ENCODE measurements around the gene NOC2L. TPM values are rescaled to one million over a fixed set of nuclear protein-coding genes. Genes with fewer than 3 reads are reported as not detected.

The NOC2L gene
- total and polyA plus RNA-seq, 2 donors (not counting 1 experiment from before 2014, with no cell fraction given), result 34.1 to 61.1 TPM

- H3K79me2 ChIP-seq (ENCODE audit: control insufficient read depth, insufficient read depth, low read length), result no peaks in the 10 kb centered on the region
- no peaks in the 10 kb centered on the region for H3K9me3 ChIP-seq (ENCODE audit: control insufficient read depth, insufficient read depth, low read depth, low read length)
- H4K20me1 ChIP-seq (ENCODE audit: control insufficient read depth, extremely low read depth, insufficient read depth, low read length), result no peaks in the 10 kb centered on the region
- H3K36me3 ChIP-seq (ENCODE audit: control insufficient read depth, insufficient read depth, low read length), result peaks cover 46% of the 10 kb centered on the region
- no peak overlapping the region for H3K27ac ChIP-seq (ENCODE audit: insufficient read depth, low read length)
- peak in 1 of 2 donors; percentile 44 for DNase-seq (ENCODE audit: low read depth in 2 of 2)
- no peak overlapping the region for H3K9ac ChIP-seq (ENCODE audit: insufficient read depth, low read length)
- no peaks in the 10 kb centered on the region for H3K27me3 ChIP-seq (ENCODE audit: control insufficient read depth, insufficient read depth, low read length)
- H3K4me3 ChIP-seq (replicated peaks in 1 of 4; ENCODE audit: control extremely low read depth in 1 of 4, insufficient read depth in 1 of 4, low read depth in 3 of 4, low read length in 4 of 4), result no peak overlapping the region
- no peaks in the 10 kb centered on the region for H3K4me1 ChIP-seq (ENCODE audit: control insufficient read depth, extremely low read depth, insufficient read depth, low read length)
- H2AFZ ChIP-seq (ENCODE audit: low read length), result no peak overlapping the region
- TF ChIP-seq CTCF (conservative IDR thresholded peaks at IDR 0.05 in 1 of 2, IDR thresholded peaks at IDR 0.05 in 1 of 2; ENCODE audit: low read depth in 1 of 2, low read length in 2 of 2) (peak; percentile 29 to 55), EZH2 (IDR thresholded peaks at IDR 0.05; ENCODE audit: low read length, missing control alignments) (no peak)
- H3K4me2 ChIP-seq (ENCODE audit: extremely low read depth, insufficient read depth, low read length), result no peak overlapping the region
These were observed 7.7 kb downstream of the NOC2L start for GRCh38 chr1:951364-951763.

GRCh38 chr1:950881-951280 is 8.2 kb downstream of the NOC2L start:
- no peaks in the 10 kb centered on the region for H3K79me2 ChIP-seq (ENCODE audit: control insufficient read depth, insufficient read depth, low read length)

GRCh38 chr1:950268-950667 is 8.8 kb downstream of the NOC2L start:
- no peak overlapping the region for H3K27ac ChIP-seq (ENCODE audit: insufficient read depth, low read length)
- no peak overlapping the region for H3K4me3 ChIP-seq (replicated peaks in 1 of 4; ENCODE audit: control extremely low read depth in 1 of 4, insufficient read depth in 1 of 4, low read depth in 3 of 4, low read length in 4 of 4)
- TF ChIP-seq EZH2 (IDR thresholded peaks at IDR 0.05; ENCODE audit: low read length, missing control alignments), result no peak
- TF ChIP-seq CTCF (conservative IDR thresholded peaks at IDR 0.05 in 1 of 2, IDR thresholded peaks at IDR 0.05 in 1 of 2; ENCODE audit: low read depth in 1 of 2, low read length in 2 of 2), result no peak
- H3K4me1 ChIP-seq (ENCODE audit: control insufficient read depth, extremely low read depth, insufficient read depth, low read length), result no peaks in the 10 kb centered on the region
- H3K9me3 ChIP-seq (ENCODE audit: control insufficient read depth, insufficient read depth, low read depth, low read length), result no peaks in the 10 kb centered on the region
- H3K27me3 ChIP-seq (ENCODE audit: control insufficient read depth, insufficient read depth, low read length), result no peaks in the 10 kb centered on the region
- H3K36me3 ChIP-seq (ENCODE audit: control insufficient read depth, insufficient read depth, low read length), result peaks cover 49% of the 10 kb centered on the region
- DNase-seq (ENCODE audit: low read depth in 2 of 2), result no peak
- H3K79me2 ChIP-seq (ENCODE audit: control insufficient read depth, insufficient read depth, low read length), result no peaks in the 10 kb centered on the region
- no peak overlapping the region for H2AFZ ChIP-seq (ENCODE audit: low read length)
- no peak overlapping the region for H3K4me2 ChIP-seq (ENCODE audit: extremely low read depth, insufficient read depth, low read length)
- no peak overlapping the region for H3K9ac ChIP-seq (ENCODE audit: insufficient read depth, low read length)
- no peaks in the 10 kb centered on the region for H4K20me1 ChIP-seq (ENCODE audit: control insufficient read depth, extremely low read depth, insufficient read depth, low read length)

More at GRCh38 chr1:950881-951280, 8.2 kb downstream of the NOC2L start:
- DNase-seq (ENCODE audit: low read depth in 2 of 2), result no peak
- no peaks in the 10 kb centered on the region for H4K20me1 ChIP-seq (ENCODE audit: control insufficient read depth, extremely low read depth, insufficient read depth, low read length)
- TF ChIP-seq EZH2 (IDR thresholded peaks at IDR 0.05; ENCODE audit: low read length, missing control alignments) (no peak), CTCF (conservative IDR thresholded peaks at IDR 0.05 in 1 of 2, IDR thresholded peaks at IDR 0.05 in 1 of 2; ENCODE audit: low read depth in 1 of 2, low read length in 2 of 2) (no peak)
- no peaks in the 10 kb centered on the region for H3K27me3 ChIP-seq (ENCODE audit: control insufficient read depth, insufficient read depth, low read length)
- no peak overlapping the region for H3K27ac ChIP-seq (ENCODE audit: insufficient read depth, low read length)
- no peak overlapping the region for H3K4me3 ChIP-seq (replicated peaks in 1 of 4; ENCODE audit: control extremely low read depth in 1 of 4, insufficient read depth in 1 of 4, low read depth in 3 of 4, low read length in 4 of 4)
- no peak overlapping the region for H2AFZ ChIP-seq (ENCODE audit: low read length)
- H3K4me1 ChIP-seq (ENCODE audit: control insufficient read depth, extremely low read depth, insufficient read depth, low read length), result no peaks in the 10 kb centered on the region
- H3K4me2 ChIP-seq (ENCODE audit: extremely low read depth, insufficient read depth, low read length), result no peak overlapping the region
- no peaks in the 10 kb centered on the region for H3K9me3 ChIP-seq (ENCODE audit: control insufficient read depth, insufficient read depth, low read depth, low read length)
- H3K9ac ChIP-seq (ENCODE audit: insufficient read depth, low read length), result no peak overlapping the region
- peaks cover 46% of the 10 kb centered on the region for H3K36me3 ChIP-seq (ENCODE audit: control insufficient read depth, insufficient read depth, low read length)
